OCI-LY3 (cell line): ENCODE results near the gene CNPY1.

ENCODE experiments used
- EZH2phosphoT487 ChIP-seq: fragments of 200-600 bp; shearing (Covaris generic); IDR thresholded peaks from 2 replicates; pipeline ENCODE4 v1.6.1; 2018; ENCODE audit warnings: antibody characterized with exemption, mixed run types, low read depth
- TF ChIP-seq, protein P1 (sequence below): fragments of 200-600, 300-600 bp; sonication (generic); IDR thresholded peaks from 2 replicates; pipeline ENCODE4 v1.5.1; 2014; ENCODE audit warnings: antibody characterized with exemption, low read length, low read depth

DNA sequence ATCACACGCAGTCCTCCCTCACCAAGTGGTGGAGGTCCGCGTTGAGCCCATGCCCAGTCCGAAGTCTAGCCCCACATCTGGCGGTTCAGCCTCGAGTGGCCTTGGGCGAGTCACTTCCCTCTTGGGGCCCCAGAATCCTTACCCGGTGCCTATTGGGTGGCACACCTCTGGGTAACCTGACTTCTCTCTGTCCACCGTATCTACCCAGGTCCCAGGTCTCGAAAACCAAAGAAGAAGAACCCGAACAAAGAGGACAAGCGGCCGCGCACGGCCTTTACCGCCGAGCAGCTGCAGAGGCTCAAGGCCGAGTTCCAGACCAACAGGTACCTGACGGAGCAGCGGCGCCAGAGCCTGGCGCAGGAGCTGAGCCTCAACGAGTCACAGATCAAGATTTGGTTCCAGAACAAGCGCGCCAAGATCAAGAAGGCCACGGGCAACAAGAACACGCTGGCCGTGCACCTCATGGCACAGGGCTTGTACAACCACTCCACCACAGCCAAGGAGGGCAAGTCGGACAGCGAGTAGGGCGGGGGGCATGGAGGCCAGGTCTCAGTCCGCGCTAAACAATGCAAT is 84.1 kb downstream of the CNPY1 start:
- no peak for TF ChIP-seq EZH2phosphoT487
- TF ChIP-seq, protein P1, sequence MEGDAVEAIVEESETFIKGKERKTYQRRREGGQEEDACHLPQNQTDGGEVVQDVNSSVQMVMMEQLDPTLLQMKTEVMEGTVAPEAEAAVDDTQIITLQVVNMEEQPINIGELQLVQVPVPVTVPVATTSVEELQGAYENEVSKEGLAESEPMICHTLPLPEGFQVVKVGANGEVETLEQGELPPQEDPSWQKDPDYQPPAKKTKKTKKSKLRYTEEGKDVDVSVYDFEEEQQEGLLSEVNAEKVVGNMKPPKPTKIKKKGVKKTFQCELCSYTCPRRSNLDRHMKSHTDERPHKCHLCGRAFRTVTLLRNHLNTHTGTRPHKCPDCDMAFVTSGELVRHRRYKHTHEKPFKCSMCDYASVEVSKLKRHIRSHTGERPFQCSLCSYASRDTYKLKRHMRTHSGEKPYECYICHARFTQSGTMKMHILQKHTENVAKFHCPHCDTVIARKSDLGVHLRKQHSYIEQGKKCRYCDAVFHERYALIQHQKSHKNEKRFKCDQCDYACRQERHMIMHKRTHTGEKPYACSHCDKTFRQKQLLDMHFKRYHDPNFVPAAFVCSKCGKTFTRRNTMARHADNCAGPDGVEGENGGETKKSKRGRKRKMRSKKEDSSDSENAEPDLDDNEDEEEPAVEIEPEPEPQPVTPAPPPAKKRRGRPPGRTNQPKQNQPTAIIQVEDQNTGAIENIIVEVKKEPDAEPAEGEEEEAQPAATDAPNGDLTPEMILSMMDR: no peak
